Raji (cell line): ENCODE data around the gene TMEM132A.

Source experiments
- POLR2A ChIP-seq: IDR thresholded peaks from 2 replicates; pipeline ENCODE4 v1.6.1; 2011; ENCODE audit warnings: low read depth, low read length, control low read depth; ENCODE audit not compliant: insufficient read depth

Gene TMEM132A

DNA sequence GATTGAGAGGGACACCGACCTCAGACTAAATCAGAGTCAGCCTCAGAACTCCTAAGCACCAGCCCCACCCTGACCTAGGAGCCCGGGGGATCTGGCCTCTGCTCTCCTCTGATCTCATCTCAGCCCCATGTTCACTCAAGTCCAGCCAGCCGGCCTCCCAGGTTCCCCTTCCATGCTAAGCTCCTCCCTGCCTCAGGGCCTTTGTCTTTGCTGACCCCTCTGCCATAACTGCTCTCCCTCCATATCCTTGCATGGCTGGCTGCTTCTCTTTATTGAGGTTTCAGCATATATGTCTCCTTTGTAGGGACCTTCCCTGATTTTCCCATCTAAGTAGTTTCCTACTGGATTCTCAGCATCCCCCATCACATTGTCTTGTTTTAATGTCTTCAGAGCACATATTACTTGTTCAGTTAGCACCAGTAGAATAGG, 28.5 kb downstream of the TMEM132A start:
- TF ChIP-seq POLR2A: no peak

DNA sequence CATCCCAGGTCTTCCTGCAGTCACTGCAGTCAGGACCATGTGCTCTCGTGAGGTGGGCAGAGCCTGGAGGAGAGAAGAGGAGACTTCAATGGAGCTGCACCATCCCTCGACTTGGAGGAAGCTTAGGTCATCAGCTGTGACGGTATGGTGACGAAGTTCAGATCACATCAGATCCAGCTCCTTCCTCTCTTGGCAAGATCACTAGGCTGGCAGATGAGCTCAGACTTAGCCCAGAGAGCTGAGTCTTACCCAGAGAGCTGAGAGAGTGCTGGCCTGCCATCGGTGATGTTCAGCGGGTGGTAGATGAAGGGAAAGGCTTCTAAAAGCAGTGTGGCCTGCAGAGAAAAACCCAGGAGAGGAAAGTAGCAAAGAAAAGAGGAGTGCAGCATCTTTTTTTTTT, 29.5 kb downstream of the TMEM132A start:
- TF ChIP-seq POLR2A: no peak

DNA sequence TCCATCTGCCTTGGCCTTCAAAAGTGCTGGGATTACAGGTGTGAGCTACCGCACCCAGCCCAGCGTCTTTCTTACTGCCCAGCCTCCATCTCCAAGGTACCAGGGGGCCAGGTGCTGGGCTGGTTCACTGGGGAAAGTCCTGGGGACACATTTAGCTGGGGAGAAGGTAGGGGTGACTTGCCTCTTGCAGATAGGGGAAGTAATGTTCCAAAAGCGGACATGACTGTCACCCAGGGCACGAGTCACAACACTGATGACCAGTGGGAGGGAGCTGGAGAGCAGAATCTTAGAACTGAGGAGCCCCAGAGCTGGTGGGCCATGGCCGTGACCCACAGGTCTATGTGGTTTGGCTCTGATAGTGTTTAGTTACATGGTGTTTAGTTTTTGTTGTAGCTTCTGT, 30.2 kb downstream of the TMEM132A start:
- TF ChIP-seq POLR2A: no peak

DNA sequence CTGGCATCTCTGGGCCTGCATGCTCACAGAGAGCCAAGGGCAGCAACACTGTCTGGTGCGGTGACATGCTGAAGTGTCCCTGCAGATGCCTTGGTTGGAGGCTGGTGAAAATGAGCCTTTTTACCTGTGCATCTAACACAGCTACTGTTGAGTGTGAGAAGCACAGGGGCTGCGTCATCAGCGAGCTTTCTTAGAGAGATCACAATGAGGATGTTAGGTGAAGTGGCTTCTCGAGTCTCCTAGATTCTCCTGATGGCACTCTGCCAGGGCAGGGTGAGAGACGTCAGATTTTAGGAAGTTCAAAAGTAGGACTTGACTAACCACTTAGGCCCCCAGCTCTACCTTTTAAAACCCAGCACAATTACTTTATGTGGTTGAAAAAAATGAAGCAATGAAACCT, 31.3 kb downstream of the TMEM132A start:
- no peak for TF ChIP-seq POLR2A

DNA sequence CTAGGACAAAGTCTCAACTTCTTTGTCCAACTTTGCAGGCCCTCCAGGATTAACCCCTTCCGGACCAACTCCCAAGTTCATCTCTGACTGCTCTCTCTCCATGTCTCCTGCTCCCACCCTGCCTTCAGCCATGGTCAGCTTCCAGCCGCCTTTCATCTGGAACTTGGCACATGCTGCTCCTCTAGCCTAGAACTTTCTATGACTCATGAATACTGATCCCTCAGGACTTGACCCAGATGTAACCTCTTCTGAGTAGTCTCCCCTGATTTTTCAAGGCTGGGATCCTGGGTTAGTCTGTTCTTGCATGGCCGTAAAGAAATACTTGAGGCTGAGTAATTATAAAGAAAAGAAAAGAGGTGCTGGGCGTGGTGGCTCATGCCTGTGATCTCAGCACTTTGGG, 32.9 kb downstream of the TMEM132A start:
- no peak for TF ChIP-seq POLR2A

DNA sequence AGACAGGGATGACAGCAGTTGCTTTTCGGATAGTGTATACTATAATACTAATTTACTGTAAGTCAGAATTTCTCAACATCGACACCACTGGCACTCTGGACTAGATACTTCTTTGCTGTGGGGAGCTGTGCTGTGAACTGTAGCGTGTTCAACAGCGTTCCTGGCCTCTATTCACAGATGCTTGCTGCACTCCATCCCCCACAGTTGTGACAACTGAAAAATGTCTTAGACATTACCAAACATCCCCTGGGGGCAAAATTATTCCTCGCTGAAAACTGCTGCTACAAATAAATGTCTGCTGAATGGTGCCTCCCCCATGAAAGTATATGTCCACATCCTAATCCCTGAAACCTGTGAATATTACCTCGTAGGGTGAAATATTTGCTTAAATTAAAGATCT, 35.2 kb downstream of the TMEM132A start:
- TF ChIP-seq POLR2A: no peak

DNA sequence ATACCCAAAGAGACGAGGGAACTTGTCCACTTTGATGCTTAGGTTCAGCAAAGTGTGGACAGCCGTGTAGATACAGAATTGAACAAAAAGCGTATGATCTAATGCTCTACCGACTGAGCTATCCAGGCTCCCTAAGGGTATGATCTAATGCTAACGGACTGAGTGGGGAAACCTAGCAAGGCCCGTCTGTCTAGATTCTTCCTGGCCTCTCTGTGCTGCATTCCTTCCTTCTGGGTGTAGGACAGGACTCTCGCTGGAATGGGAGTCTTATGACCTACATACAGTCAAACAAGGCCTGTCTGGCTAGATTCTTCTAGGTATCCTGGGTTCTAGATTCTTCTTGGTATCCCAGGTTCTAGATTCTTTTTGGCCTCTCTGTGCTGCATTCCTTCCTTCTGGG, 36.1 kb downstream of the TMEM132A start:
- TF ChIP-seq POLR2A: no peak

DNA sequence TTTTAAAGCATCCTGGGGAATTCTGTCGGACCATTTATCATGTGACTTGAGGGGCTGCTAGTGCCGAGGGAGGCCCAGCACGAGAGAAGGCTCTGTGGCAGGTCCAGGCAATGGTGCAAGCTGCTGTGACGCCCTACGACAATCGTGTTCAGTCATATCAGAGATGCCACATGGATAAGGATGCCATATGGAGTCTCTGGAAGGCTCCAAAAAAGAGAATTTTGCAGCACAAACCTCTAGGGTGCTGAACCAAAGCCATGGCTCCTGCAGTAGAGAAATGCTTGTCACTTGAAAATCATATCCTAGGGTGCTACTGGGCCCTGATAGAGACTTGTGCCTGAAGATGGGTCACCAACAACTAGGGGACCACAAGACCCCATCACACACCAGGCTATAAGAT, 40.5 kb downstream of the TMEM132A start:
- no peak for TF ChIP-seq POLR2A

DNA sequence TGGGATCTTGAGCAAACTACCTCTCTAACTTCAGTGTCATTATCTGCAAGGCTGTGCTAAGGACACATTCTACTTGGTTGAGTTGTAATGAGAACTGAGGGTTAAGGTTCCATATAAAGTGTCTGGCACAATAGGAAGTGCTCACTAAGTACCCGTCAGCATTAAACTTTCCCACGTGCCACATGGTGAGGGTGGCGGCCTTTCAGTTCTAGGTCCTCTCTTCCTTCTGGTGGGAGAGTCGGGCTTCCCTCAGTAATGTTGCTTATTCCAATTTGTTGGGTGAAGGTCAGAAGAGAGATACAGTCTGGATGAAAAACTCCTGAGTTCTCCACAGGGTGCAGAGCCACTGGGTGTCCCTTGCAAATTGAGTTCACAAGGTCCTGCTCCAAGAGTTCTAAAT, 42.6 kb downstream of the TMEM132A start:
- TF ChIP-seq POLR2A: no peak

DNA sequence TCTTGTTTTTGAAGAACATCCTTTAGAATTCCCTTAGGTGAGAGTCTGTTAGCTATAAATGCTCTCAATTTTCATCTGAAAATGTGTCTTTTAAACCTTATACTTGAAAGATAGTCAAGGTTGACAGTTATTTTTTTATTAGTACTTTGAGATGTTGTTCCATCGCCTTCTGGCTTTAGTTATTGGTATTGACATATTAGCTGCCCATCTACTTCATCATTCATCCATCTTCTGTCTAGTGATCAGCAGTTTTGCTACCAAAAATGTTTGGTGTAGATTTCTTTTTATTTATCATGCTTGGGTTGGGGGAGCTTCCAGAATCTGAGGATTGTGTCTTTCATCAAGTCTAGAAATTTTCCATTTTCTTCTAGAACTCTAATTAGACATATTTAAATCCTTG, 44.0 kb downstream of the TMEM132A start:
- no peak for TF ChIP-seq POLR2A

DNA sequence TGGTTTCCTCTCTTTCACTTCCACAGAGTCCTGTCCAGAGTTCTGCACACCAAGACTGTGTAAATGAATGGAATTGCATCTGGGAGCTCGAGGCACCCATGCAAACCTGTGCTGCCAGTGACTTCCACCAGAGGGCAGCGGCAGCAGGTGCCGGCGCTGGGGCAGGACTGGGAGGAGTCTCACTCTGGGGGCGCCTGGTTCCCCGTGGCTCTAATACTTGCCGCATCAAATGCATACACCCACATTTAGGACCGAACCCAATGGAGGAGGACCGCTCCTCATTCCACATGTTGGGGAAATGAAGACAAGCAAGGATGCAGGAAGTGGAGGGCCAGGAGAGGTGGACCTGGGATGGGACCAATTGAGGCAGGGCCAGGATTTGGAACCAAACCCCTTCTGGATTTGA, 46.1 kb downstream of the TMEM132A start:
- TF ChIP-seq POLR2A: no peak

DNA sequence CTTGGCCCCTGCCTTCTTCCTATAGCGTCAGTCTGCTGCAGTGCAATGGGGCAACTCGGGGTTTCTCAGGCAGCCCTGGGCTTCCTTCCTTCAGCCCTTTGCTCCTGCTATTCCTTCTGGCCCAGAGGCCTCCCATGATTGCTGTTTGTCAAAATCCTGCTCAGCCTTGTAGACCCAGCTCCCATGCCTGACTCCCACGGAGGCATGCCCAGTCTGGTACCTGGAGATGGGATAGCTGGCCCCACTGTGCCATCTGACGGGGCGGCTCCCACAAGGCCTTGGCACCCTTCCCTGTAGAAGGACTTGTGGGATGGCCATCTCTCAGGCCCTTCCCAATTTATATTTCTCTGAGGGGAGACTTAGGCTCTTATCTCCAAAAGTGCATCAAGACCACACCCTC, 46.6 kb downstream of the TMEM132A start:
- TF ChIP-seq POLR2A: no peak

DNA sequence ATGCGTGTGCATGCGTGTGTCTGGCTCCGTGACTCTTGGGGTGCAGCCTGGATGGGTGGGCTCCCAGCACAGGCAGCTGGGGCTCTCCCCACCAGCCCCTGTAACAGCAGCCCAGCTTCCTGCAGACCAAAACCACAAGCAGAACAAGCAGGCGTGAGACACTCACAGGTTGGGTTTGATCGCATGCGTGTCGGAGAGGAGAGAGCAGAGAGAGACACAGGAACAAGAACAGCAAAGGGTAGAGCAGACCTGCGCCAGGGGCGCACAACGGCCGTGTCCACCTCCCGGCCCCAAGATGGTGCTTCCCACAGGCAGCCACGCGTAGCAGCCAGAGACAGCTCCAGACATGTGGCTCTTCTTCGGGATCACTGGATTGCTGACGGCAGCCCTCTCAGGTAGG, 47.3 kb downstream of the TMEM132A start, which contains the start of gene CD6:
CD6 (plus strand) TSS at position 161 of the 400 bp plus-strand sequence; CDS start at position 347, 186 bp downstream.
- no peak for TF ChIP-seq POLR2A

DNA sequence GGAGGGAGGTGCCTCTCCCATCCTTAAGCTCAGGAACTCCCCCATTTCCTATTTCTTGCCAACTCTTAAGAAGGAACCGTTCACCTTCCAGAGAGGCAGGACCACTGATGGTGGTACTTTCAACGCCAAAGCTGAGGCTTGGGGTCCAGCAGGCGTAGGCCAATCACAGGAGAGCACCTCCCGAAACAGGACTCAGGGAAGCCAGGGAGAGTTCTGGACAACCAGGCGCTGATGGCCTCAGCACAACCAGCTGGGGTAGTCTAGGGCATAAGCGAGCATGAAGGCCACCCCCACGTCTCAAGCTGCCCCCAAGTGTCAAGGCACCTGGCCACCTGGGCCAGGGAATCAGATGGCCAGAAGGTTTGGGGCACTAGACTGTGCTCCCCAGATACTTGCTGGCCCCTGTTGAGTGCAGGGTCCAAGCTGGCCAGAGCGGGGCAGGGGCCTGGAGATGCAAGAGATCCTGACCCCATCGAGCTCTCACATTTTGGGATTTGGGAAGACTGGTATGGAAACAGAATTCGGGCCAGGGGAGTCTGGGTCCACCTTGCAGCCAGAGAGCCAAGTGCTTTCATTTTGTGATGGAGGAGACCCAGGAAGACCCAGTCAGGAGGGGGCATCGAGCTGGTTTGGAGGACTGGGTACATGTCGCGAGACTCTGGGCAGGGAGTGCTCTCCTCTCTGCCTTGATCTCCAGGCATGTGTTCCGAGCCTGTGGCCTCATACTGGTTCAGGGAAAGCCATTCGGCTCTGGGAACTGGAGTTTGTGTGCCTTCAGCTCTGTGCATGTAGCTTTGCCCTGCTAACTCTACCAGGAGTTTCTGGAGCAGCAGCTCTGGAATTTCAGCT, 48.1 kb downstream of the TMEM132A start:
- TF ChIP-seq POLR2A: no peak

DNA sequence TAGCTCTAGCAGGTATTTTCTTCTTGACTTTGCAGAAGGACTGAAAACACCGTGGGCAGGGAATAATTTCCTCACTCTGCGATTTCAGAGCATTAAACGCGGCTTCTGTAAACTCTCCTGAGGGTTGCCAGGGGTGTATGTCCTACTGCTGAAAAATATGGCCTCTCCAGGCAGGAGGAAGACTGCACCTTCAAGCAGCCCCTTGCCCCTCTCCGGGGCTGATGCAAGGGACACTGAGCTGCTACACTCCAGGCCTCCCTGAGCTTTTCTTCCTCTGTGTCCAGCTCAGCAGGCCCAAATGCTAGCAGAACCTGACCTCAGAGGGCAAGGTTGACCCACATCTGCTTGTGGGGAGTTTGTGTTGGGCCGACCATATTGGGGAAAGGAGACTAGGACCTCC, 49.4 kb downstream of the TMEM132A start:
- no peak for TF ChIP-seq POLR2A

DNA sequence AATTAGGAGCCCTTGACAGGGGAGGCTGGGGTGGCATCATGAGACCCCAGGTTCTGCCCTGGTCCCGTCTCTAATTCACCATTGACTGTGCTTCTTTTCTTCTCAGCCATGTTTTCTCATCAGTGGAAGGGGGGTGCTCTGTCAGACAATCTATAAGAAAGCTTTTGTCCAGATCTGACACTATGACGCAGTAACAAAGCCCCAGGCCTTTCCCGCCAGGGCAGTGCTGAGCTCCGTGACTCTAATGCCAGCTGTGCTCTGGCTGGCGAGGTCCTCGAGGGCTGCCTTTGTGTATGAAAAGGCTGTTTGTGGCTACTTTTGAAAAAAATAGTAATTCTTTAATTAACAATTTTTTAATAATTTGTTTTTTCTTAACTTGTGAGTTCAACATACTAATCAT, 50.5 kb downstream of the TMEM132A start:
- TF ChIP-seq POLR2A: no peak

DNA sequence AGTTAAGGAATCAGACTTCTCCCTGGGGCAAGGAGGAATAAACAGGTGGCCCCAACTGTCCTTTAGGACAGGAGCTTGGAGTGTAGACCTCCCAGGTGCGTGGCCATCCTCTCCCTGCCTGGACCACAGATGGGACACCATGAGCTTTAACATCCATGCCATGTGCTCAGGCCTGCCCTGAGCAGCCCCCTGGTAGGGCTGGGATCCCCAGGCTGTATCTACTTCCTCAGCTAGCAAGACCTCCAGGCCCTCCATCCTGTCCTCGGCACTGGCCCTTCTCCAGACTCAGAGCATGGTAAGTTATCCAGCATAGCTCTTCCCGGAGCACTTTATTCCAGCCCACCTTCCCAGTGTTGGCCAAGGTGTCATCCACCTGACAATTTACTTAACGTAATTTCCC, 53.0 kb downstream of the TMEM132A start:
- no peak for TF ChIP-seq POLR2A
